Adrenal gland (tissue), 12 donors: Measurements from ENCODE around the gene LSM7. TPM values are rescaled to one million over a fixed set of nuclear protein-coding genes. Genes with fewer than 3 reads are reported as not detected.

Experiments
- DNase-seq, 7 donors: peaks; one replicate each; pipeline ENCODE4 v3.0.0-alpha.2; 2019 to 2020
- H3K27ac ChIP-seq, 5 donors: fragments of 200-600 bp; sonication (generic) in 4 of 5; 1 replicate in 3 of 5; 2 replicates in 2 of 5; pipeline versions ENCODE4 v1.5.1 to v1.8.0; 2016 to 2020; ENCODE audit warnings: mild to moderate bottlenecking in 1 of 5
- H3K27me3 ChIP-seq: fragments of 200-600 bp; 2 replicates; pipeline ENCODE4 v1.8.0; 2021
- H3K36me3 ChIP-seq, 2 donors: fragments of 200-600 bp; replicated peaks in 1 of 2; 1 replicate in 1 of 2; 2 replicates in 1 of 2; pipeline versions ENCODE4 v1.5.1 to v1.8.0; 2018 to 2022
- H3K4me1 ChIP-seq, 2 donors: fragments of 200-600 bp; replicated peaks in 1 of 2; 1 replicate in 1 of 2; 2 replicates in 1 of 2; pipeline versions ENCODE4 v1.5.1 to v1.8.0; 2018 to 2021
- H3K4me3 ChIP-seq, 4 donors: fragments of 200-600 bp; sonication (generic) in 3 of 4; one replicate each; pipeline ENCODE4 v1.5.1; 2016 to 2018
- H3K9me3 ChIP-seq, 3 donors: fragments of 200-600 bp; sonication (generic) in 1 of 3; replicated peaks in 1 of 3; 1 replicate in 2 of 3; 2 replicates in 1 of 3; pipeline versions ENCODE4 v1.5.1 to v1.8.0; 2016 to 2021
- CTCF ChIP-seq, 6 experiments: fragments of 450-650 bp in 4 of 6; fragments of 200-600 bp in 2 of 6; sonication (generic) in 1 of 6; IDR thresholded peaks; 1 replicate in 5 of 6; 2 replicates in 1 of 6; pipeline versions ENCODE4 v1.5.1 to v1.8.0; 2016 to 2021; ENCODE audit warnings: antibody characterized with exemption in 6 of 6, mild to moderate bottlenecking in 2 of 6, moderate library complexity in 1 of 6
- POLR2A ChIP-seq, 2 donors: fragments of 450-650 bp; IDR thresholded peaks; one replicate each; pipeline ENCODE4 v1.6.1; 2017; ENCODE audit warnings: antibody characterized with exemption in 2 of 2, mild to moderate bottlenecking in 2 of 2, moderate library complexity in 1 of 2
- WGBS, 4 donors: extraction: QIAGEN DNeasy Blood & Tissue Kit in 2 of 4; methylation state at CpG; one replicate each; pipeline versions ENCODE4 v1.1.5 to v1.1.7; 2013 to 2017; 5-methylcytosine and 5-hydroxymethylcytosine counted together
- intact Hi-C, 2 donors: fragments of 100-400 bp; cut with DNase I; formaldehyde crosslinking; loops; one replicate each; pipeline versions ENCODE4 v1.14.1 to v1.15.0; 2022 to 2023
- polyA plus RNA-seq, 3 donors: library from polyadenylated mRNA; stranded (reverse); fragments of 200-250 nt in 2 of 3; fragments of 350-450 nt in 1 of 3; fragmentation: Illumina TruSeq in 1 of 3; extraction: RNeasy Lipid Tissue Mini Kit (QIAGEN cat#74804) in 1 of 3; gene quantifications; one replicate each; pipeline ENCODE4 v1.2.3, GENCODE V29; 2013 to 2014
- total RNA-seq, 9 donors: library from RNA; depleted of rRNA in 4 of 9; stranded (reverse); fragments of >200 nt in 4 of 9; fragments of 120-200 nt in 1 of 9; fragmentation: NEBNext Ultra II Directional in 1 of 9; extraction: Animal tissue kit (Norgen Biotek cat#: 25700) in 1 of 9; gene quantifications; one replicate each; pipeline versions ENCODE4 v1.1.0 to v1.2.4, GENCODE V29; 2013 to 2023
- donor health status: healthy with polysubstance abuse.
- donor health status: Bipolar disorder and iron deficiency.
- donor health status: DM: yes; HTN: yes; CAD: no.
- donor health status: DM: no; HTN: no; CAD: no.
- donor health status: DM: no; HTN: no; CAD: no.
- donor health status: DM: yes; HTN: yes; CAD: no.

Gene LSM7
- total and polyA plus RNA-seq, 12 donors, result 24.1 to 355 (median 78.1) TPM

DNA sequence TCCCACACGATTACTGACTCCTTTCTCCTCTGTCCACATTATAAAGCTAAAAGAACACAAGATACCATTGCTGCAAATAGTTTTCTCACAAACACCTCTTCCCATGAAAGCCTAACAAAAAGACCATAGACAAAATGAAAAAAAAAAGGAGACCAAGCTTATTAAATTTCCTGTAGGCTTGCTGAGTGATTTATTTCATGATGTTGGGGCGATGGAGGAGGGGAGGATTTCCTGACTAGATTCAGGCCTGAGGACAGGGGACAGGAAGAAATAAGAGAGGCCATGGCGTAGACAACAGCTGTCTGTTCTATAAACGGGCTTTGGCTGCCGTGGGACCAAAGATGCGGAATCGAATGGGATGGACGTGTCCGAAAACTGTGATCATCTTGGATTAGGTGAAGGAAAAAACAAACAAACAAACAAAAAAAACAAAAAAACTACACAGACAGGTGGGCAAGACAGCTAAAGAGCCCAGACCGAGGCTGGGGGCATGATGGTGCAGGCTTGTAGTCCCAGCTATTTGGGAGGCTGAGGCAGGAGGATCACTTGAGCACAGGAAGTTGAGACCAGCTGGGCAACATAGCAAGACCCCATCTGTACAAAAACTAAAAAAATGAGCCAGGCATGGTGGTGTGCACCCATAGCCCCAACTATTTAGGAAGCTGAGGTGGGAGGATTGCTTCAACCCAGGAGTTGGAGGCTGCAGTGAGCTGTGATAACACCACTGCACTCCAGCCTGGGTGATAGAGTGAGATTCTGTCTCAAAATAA, 37.0 kb upstream of the LSM7 start:
- Histone ChIP-seq H3K4me1 (no peaks in the 10 kb centered on the region), H3K4me3 (no peak overlapping the region), H3K9me3 (no peaks in the 10 kb centered on the region), H3K27ac (no peak overlapping the region), H3K36me3 (no peaks in the 10 kb centered on the region), H3K27me3 (peaks cover 20% of the 10 kb centered on the region)
- WGBS, 4 donors, result 61 to 70% (median 66%) methylated on average over 10 of the region's 10 CpGs
- DNase-seq, result no peak
- intact Hi-C loops, result no loop called here
- TF ChIP-seq POLR2A (IDR thresholded peaks at IDR 0.05) (no peak), CTCF (IDR thresholded peaks at IDR 0.05) (no peak)

- Histone ChIP-seq H3K4me1 (no peaks in the 10 kb centered on the region), H3K36me3 (no peaks in the 10 kb centered on the region), H3K27me3 (peaks cover 20% of the 10 kb centered on the region), H3K27ac (no peak overlapping the region), H3K4me3 (no peak overlapping the region), H3K9me3 (no peaks in the 10 kb centered on the region)
- no peak for DNase-seq
- WGBS, 4 donors, result 64 to 76% (median 72%) methylated on average over 13 to 17 of the region's 17 CpGs
- intact Hi-C loops, result no loop called here
- no peak for TF ChIP-seq POLR2A (IDR thresholded peaks at IDR 0.05)
- TF ChIP-seq CTCF (IDR thresholded peaks at IDR 0.05), result no peak
Observed at GRCh38 chr19:2363419-2363818, 35.0 kb upstream of the LSM7 start.

DNA sequence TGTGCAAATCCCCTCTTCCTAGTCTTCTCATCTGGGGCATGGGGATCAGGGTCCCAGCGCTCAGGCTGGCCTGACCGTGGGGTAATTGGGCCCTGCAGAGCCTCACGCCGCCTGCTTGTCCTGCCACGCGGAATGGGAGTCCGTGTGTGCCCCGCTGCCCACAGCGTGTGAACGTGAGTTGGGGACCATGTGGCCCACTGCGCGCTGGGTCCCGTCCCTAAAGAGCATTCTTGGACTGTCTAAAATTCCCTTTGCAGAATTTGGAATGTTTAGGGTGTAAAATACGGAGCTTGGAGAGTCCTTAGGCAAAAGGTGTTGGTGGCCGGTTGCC, 34.5 kb upstream of the LSM7 start:
- TF ChIP-seq POLR2A (IDR thresholded peaks at IDR 0.05), result no peak
- no peak for TF ChIP-seq CTCF (IDR thresholded peaks at IDR 0.05)
- Histone ChIP-seq H3K27me3 (peaks cover 20% of the 10 kb centered on the region), H3K4me3 (no peak overlapping the region), H3K9me3 (no peaks in the 10 kb centered on the region), H3K27ac (no peak overlapping the region), H3K4me1 (no peaks in the 10 kb centered on the region), H3K36me3 (no peaks in the 10 kb centered on the region)
- DNase-seq, result no peak
- 74 to 85% (median 83%) methylated on average over 13 to 15 of the region's 15 CpGs for WGBS, 4 donors
- intact Hi-C loops, result no loop called here

GRCh38 chr19:2362046-2362969, 33.9 kb upstream of the LSM7 start:
- H3K27ac ChIP-seq, result no peak overlapping the region
- no peaks in the 10 kb centered on the region for H3K36me3 ChIP-seq
- no peak for DNase-seq
- no peak overlapping the region for H3K4me3 ChIP-seq
- intact Hi-C loops, result no loop called here
- peaks cover 20% of the 10 kb centered on the region for H3K27me3 ChIP-seq
- TF ChIP-seq CTCF (IDR thresholded peaks at IDR 0.05), result no peak
- TF ChIP-seq POLR2A (IDR thresholded peaks at IDR 0.05), result no peak
- WGBS, 4 donors, result 83 to 87% (median 86%) methylated on average over 11 of the region's 11 CpGs
- no peaks in the 10 kb centered on the region for H3K4me1 ChIP-seq
- no peaks in the 10 kb centered on the region for H3K9me3 ChIP-seq
